K562 (cell line): ENCODE data around the gene RBPJL. TPM values are rescaled to one million over a fixed set of nuclear protein-coding genes. Genes with fewer than 3 reads are reported as not detected.
A peak's percentile ranks its signal among the peaks of the same experiment; 100 is the strongest.

Experiments used
- ATAC-seq: fragments of 200-7000 bp; cut with Tn5 transposase; 3 replicates; pipeline ENCODE4 v1.9.1; 2020; ENCODE audit warnings: moderate library complexity
- BruUV-seq: library from RNA; stranded (reverse); fragments of 400-500 nt; replicated peaks from 2 replicates; lab custom pipeline; 2021; lab: Mats Ljungman, UMichigan
- CTCF ChIA-PET: fragments of 300-600 bp; formaldehyde crosslinking; extraction: SDS; loops from one replicate; lab custom pipeline; 2021; ENCODE audit warnings: low intra/inter-chr PET ratio; lab: Yijun Ruan, JAX
- POLR2A ChIA-PET: fragments of 300-600, 350-650 bp; sonication (Branson Sonifier 250); formaldehyde crosslinking; extraction: SDS; loops from one replicate; lab custom pipeline; 2021; ENCODE audit warnings: antibody characterized with exemption, inconsistent platforms; lab: Yijun Ruan, JAX
- DNase-seq, 4 experiments: peaks; one replicate each; pipeline versions ENCODE4 v3.0.0 to v3.0.0-alpha.2; 2011 to 2018; ENCODE audit warnings: low spot score in 3 of 4, mixed read lengths in 3 of 4; ENCODE audit errors: extremely low read depth in 1 of 4
- FAIRE-seq: peaks from 2 replicates; lab custom pipeline; 2011; peaks lifted over from hg19 to GRCh38; lab: Jason Lieb, UNC
- H2AFZ ChIP-seq: 2 replicates; pipeline ENCODE4 v1.6.0; 2011; ENCODE audit warnings: low read depth, low read length, control low read depth, inconsistent platforms
- H3K27ac ChIP-seq: fragments of 200-600 bp; 3 replicates; pipeline ENCODE4 v1.8.0; 2011; ENCODE audit warnings: low read depth, mild to moderate bottlenecking, control low read depth, inconsistent platforms, low read length, moderate library complexity, mixed read lengths; ENCODE audit errors: extremely low read depth
- H3K27me3 ChIP-seq, 2 experiments: fragments of 300-600 bp in 1 of 2; 2 replicates in 1 of 2; 3 replicates in 1 of 2; pipeline versions ENCODE4 v1.6.0 to v1.8.0; 2011; ENCODE audit warnings: inconsistent platforms in 2 of 2, low read length in 2 of 2, mild to moderate bottlenecking in 1 of 2, mixed read lengths in 1 of 2, moderate library complexity in 1 of 2; ENCODE audit not compliant: control insufficient read depth in 2 of 2, insufficient read depth in 2 of 2
- H3K36me3 ChIP-seq: fragments of 300-600 bp; 3 replicates; pipeline ENCODE4 v1.8.0; 2011; ENCODE audit warnings: mild to moderate bottlenecking, low read length, inconsistent platforms; ENCODE audit not compliant: control insufficient read depth, insufficient read depth
- H3K4me1 ChIP-seq, 2 experiments: fragments of 200-600 bp in 1 of 2; replicated peaks in 1 of 2; 2 replicates in 1 of 2; 3 replicates in 1 of 2; pipeline versions ENCODE4 v1.5.1 to v1.8.0; 2011; ENCODE audit warnings: inconsistent platforms in 2 of 2, low read length in 2 of 2, mild to moderate bottlenecking in 1 of 2, mixed read lengths in 1 of 2, moderate library complexity in 1 of 2; ENCODE audit not compliant: control insufficient read depth in 2 of 2, insufficient read depth in 2 of 2
- H3K4me2 ChIP-seq: 2 replicates; pipeline ENCODE4 v1.6.1; 2011; ENCODE audit warnings: low read length, control low read depth, inconsistent platforms, mixed read lengths; ENCODE audit not compliant: insufficient read depth
- H3K4me3 ChIP-seq: fragments of 200-600 bp; sonication (generic), shearing (Covaris generic); 2 replicates; pipeline ENCODE4 v1.5.1; 2016; ENCODE audit warnings: control low read depth, inconsistent platforms
- H3K79me2 ChIP-seq: fragments of 200-600 bp; 3 replicates; pipeline ENCODE4 v1.8.0; 2011; ENCODE audit warnings: low read length, inconsistent platforms; ENCODE audit not compliant: control insufficient read depth, insufficient read depth
- H3K9ac ChIP-seq, 2 experiments: 2 replicates each; pipeline versions ENCODE4 v1.6.0 to v1.6.1; 2011; ENCODE audit warnings: low read depth in 2 of 2, low read length in 2 of 2, control low read depth in 1 of 2, inconsistent platforms in 1 of 2, mild to moderate bottlenecking in 1 of 2, mixed read lengths in 1 of 2; ENCODE audit not compliant: insufficient read depth in 1 of 2
- H3K9me1 ChIP-seq: one replicate; pipeline ENCODE4 v1.6.0; 2011; ENCODE audit warnings: inconsistent platforms, mild to moderate bottlenecking, low read length, moderate library complexity; ENCODE audit not compliant: control insufficient read depth, insufficient read depth
- H3K9me3 ChIP-seq: replicated peaks from 2 replicates; pipeline ENCODE4 v1.5.1; 2011; ENCODE audit warnings: low read depth, low read length, inconsistent platforms; ENCODE audit not compliant: control insufficient read depth, insufficient read depth
- H4K20me1 ChIP-seq: replicated peaks from 2 replicates; pipeline ENCODE4 v1.6.1; 2011; ENCODE audit warnings: low read length, inconsistent platforms, mixed read lengths; ENCODE audit not compliant: control insufficient read depth, insufficient read depth
- ASH1L ChIP-seq: fragments of 450-650 bp; IDR thresholded peaks from 2 replicates; pipeline ENCODE4 v1.6.1; 2018; ENCODE audit warnings: borderline replicate concordance, mild to moderate bottlenecking, low read depth; ENCODE audit not compliant: partially characterized antibody
- CREM ChIP-seq: IDR thresholded peaks from 2 replicates; pipeline ENCODE4 v1.6.1; 2014; ENCODE audit warnings: antibody characterized with exemption, low read depth
- JUND ChIP-seq, 2 experiments: IDR thresholded peaks; 2 replicates in 1 of 2; 3 replicates in 1 of 2; pipeline ENCODE4 v1.6.1; 2011; ENCODE audit warnings: borderline replicate concordance in 2 of 2, low read depth in 2 of 2, low read length in 2 of 2, improper control_type of control experiment in 1 of 2, missing biosample characterization in 1 of 2, missing genetic modification characterization in 1 of 2, missing genetic modification reagents in 1 of 2
- MAFK ChIP-seq: IDR thresholded peaks from 2 replicates; pipeline ENCODE4 v1.6.1; 2011; ENCODE audit warnings: low read length, improper control_type of control experiment
- MEIS2 ChIP-seq: fragments of 450-650 bp; IDR thresholded peaks from 2 replicates; pipeline ENCODE4 v1.6.1; 2014; ENCODE audit warnings: mild to moderate bottlenecking; ENCODE audit not compliant: partially characterized antibody
- PHF8 ChIP-seq: fragments of 200-600 bp; sonication (generic); IDR thresholded peaks from 2 replicates; pipeline ENCODE4 v1.6.1; 2012; ENCODE audit warnings: mixed run types, mild to moderate bottlenecking, inconsistent platforms, low read length, moderate library complexity, borderline replicate concordance
- PYGO2 ChIP-seq: fragments of 450-650 bp; IDR thresholded peaks from 2 replicates; pipeline ENCODE4 v1.6.1; 2016; ENCODE audit warnings: mild to moderate bottlenecking, missing genetic modification characterization, moderate library complexity, missing compliant biosample characterization
- YY1 ChIP-seq, 3 experiments: IDR thresholded peaks; 2 replicates each; pipeline ENCODE4 v1.6.1; 2011; ENCODE audit warnings: low read length in 2 of 3, mild to moderate bottlenecking in 2 of 3, moderate library complexity in 2 of 3, borderline replicate concordance in 1 of 3, control low read depth in 1 of 3, low read depth in 1 of 3; ENCODE audit not compliant: insufficient read depth in 3 of 3, insufficient replicate concordance in 2 of 3, control insufficient read depth in 1 of 3, insufficient read length in 1 of 3; ENCODE audit errors: extremely low read depth in 1 of 3
- ZBED1 ChIP-seq: IDR thresholded peaks from 2 replicates; pipeline ENCODE4 v1.6.1; 2014
- ZNF57 ChIP-seq: fragments of 450-650 bp; formaldehyde crosslinking; IDR thresholded peaks from 2 replicates; pipeline ENCODE4 v1.4.0; 2020; ENCODE audit warnings: mild to moderate bottlenecking, moderate library complexity
- WGBS: fragments of 100-300 bp; shearing (Covaris generic); methylation state at CpG from one replicate; pipeline ENCODE4 v1.1.6; 2016; ENCODE audit warnings: low coverage, mixed read lengths; ENCODE audit not compliant: insufficient coverage; ENCODE audit errors: missing lambda C conversion rate; 5-methylcytosine and 5-hydroxymethylcytosine counted together
- in situ Hi-C: fragments of 300-500 bp; cut with MboI; formaldehyde crosslinking; loops from 4 replicates; pipeline ENCODE4 v1.15.0; 2018; ENCODE audit warnings: inconsistent platforms, mixed read lengths
- intact Hi-C: fragments of 100-400 bp; cut with micrococcal nuclease; formaldehyde crosslinking; loops from 2 replicates; pipeline ENCODE4 v1.14.2; 2022
- polyA plus RNA-seq, 8 experiments: library from polyadenylated mRNA; depleted of rRNA in 4 of 8; stranded (reverse) in 5 of 8; unstranded in 3 of 8; fragments of >200 nt; fragmentation: Nextera tagmentation in 2 of 8; fragmentation: Illumina TruSeq in 1 of 8; extraction: Ambion mirVana in 2 of 8; extraction: Trizol in 1 of 8; gene quantifications; 2 replicates each; pipeline versions ENCODE4 v1.2.1 to v1.2.3, GENCODE V29; 2011 to 2014; ENCODE audit warnings: inconsistent platforms in 1 of 8, missing spikeins in 1 of 8
- total RNA-seq, 7 experiments: library from RNA; depleted of rRNA in 6 of 7; stranded (reverse); fragments of >200 nt in 6 of 7; fragmentation: Illumina TruSeq in 2 of 7; extraction: Trizol in 2 of 7; gene quantifications; 2 replicates each; pipeline versions ENCODE4 v1.2.1 to v1.2.3, GENCODE V29; 2011 to 2021; ENCODE audit warnings: low replicate concordance in 1 of 7
- TF ChIP-seq, protein P1 (sequence below): fragments of 450-650 bp; IDR thresholded peaks from 2 replicates; pipeline ENCODE4 v1.6.1; 2016
- TF ChIP-seq, protein P2 (sequence below): IDR thresholded peaks from 2 replicates; pipeline ENCODE4 v1.6.1; 2011; ENCODE audit warnings: borderline replicate concordance, low read depth, mild to moderate bottlenecking, moderate library complexity, low read length; ENCODE audit not compliant: insufficient read depth, poor library complexity, severe bottlenecking
- TF ChIP-seq, protein P3 (sequence below), 3 experiments: IDR thresholded peaks in 2 of 3; conservative IDR thresholded peaks in 1 of 3; 2 replicates each; pipeline ENCODE4 v1.5.1; 2011 to 2012; ENCODE audit warnings: low read length in 3 of 3, mild to moderate bottlenecking in 3 of 3, control low read depth in 2 of 3, improper control_type of control experiment in 1 of 3, inconsistent platforms in 1 of 3, low read depth in 1 of 3, mixed read lengths in 1 of 3, moderate library complexity in 1 of 3; ENCODE audit not compliant: insufficient read depth in 2 of 3
- TF ChIP-seq, protein P4 (sequence below): sonication (generic); formaldehyde crosslinking; IDR thresholded peaks from 2 replicates; pipeline ENCODE4 v1.8.0; 2022; ENCODE audit warnings: mild to moderate bottlenecking, low read depth, missing genetic modification reagents

RBPJL gene
- total and polyA plus RNA-seq, 9 of the 15 experiments (the other 6 are each of a cell fraction or from before 2014, with no cell fraction given) = not detected

DNA sequence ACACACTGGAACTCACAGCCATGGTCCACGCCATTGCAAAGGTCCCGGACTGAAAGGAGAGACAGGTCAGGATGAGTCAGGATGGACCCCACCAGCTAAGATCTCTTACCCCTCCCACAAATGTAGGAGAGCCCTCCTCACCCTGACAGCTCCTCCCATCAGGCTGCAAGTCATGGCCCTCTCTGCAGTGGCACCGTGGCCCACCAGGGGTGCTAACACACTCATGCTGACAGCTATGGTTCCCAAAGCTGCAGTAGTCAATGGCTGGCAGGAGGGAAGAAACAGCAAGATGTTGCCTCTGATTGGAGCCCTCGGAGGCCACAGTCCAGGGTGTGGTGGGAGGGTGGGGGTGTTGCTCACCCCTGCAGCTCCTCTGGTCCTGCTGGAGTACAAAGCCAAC lies 5.7 kb upstream of the RBPJL start:
- peak; percentile 99 for ATAC-seq
- in situ Hi-C loops = no loop called here
- POLR2A ChIA-PET = interaction anchor here (0.6 kb wide), 1 partner anchor 1141 kb away, joined by 4 read pairs; no protein-coding TSS in a partner anchor
- TF ChIP-seq ASH1L (no peak), CREM (peak; percentile 61), MEIS2 (peak; percentile 51), ZBED1 (no peak), PHF8 (no peak), ZNF57 (CRISPR knock-in tag) (no peak), MAFK (0 out of 2 replicates have a peak, but pooled peaks have one; percentile 19), PYGO2 (tag) (no peak), YY1 (IDR thresholded peaks at IDR 0.05; ENCODE audit: borderline replicate concordance in 1 of 3, control insufficient read depth in 1 of 3, extremely low read depth in 1 of 3, insufficient read depth in 3 of 3, insufficient read length in 1 of 3, insufficient replicate concordance in 2 of 3, low read depth in 1 of 3, low read length in 2 of 3) (peak in 1 of 3 experiments; percentile 57), JUND (IDR thresholded peaks at IDR 0.05; ENCODE audit: borderline replicate concordance, low read depth, low read length) (0 out of 2 replicates have a peak, but pooled peaks have one; percentile 14), JUND (tag; IDR thresholded peaks at IDR 0.05; ENCODE audit: borderline replicate concordance, low read depth, low read length) (no peak)
- TF ChIP-seq, protein P1, sequence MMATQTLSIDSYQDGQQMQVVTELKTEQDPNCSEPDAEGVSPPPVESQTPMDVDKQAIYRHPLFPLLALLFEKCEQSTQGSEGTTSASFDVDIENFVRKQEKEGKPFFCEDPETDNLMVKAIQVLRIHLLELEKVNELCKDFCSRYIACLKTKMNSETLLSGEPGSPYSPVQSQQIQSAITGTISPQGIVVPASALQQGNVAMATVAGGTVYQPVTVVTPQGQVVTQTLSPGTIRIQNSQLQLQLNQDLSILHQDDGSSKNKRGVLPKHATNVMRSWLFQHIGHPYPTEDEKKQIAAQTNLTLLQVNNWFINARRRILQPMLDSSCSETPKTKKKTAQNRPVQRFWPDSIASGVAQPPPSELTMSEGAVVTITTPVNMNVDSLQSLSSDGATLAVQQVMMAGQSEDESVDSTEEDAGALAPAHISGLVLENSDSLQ = peak; percentile 73
- TF ChIP-seq, protein P2, sequence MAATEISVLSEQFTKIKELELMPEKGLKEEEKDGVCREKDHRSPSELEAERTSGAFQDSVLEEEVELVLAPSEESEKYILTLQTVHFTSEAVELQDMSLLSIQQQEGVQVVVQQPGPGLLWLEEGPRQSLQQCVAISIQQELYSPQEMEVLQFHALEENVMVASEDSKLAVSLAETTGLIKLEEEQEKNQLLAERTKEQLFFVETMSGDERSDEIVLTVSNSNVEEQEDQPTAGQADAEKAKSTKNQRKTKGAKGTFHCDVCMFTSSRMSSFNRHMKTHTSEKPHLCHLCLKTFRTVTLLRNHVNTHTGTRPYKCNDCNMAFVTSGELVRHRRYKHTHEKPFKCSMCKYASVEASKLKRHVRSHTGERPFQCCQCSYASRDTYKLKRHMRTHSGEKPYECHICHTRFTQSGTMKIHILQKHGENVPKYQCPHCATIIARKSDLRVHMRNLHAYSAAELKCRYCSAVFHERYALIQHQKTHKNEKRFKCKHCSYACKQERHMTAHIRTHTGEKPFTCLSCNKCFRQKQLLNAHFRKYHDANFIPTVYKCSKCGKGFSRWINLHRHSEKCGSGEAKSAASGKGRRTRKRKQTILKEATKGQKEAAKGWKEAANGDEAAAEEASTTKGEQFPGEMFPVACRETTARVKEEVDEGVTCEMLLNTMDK = peak; percentile 13
- TF ChIP-seq, protein P3, sequence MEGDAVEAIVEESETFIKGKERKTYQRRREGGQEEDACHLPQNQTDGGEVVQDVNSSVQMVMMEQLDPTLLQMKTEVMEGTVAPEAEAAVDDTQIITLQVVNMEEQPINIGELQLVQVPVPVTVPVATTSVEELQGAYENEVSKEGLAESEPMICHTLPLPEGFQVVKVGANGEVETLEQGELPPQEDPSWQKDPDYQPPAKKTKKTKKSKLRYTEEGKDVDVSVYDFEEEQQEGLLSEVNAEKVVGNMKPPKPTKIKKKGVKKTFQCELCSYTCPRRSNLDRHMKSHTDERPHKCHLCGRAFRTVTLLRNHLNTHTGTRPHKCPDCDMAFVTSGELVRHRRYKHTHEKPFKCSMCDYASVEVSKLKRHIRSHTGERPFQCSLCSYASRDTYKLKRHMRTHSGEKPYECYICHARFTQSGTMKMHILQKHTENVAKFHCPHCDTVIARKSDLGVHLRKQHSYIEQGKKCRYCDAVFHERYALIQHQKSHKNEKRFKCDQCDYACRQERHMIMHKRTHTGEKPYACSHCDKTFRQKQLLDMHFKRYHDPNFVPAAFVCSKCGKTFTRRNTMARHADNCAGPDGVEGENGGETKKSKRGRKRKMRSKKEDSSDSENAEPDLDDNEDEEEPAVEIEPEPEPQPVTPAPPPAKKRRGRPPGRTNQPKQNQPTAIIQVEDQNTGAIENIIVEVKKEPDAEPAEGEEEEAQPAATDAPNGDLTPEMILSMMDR (IDR thresholded peaks at IDR 0.05 in 2 of 3, conservative IDR thresholded peaks at IDR 0.05 in 1 of 3; ENCODE audit: insufficient read depth in 2 of 3, low read depth in 1 of 3, low read length in 3 of 3) = peak; percentile 66 to 72 (median 70)
- TF ChIP-seq, protein P4, sequence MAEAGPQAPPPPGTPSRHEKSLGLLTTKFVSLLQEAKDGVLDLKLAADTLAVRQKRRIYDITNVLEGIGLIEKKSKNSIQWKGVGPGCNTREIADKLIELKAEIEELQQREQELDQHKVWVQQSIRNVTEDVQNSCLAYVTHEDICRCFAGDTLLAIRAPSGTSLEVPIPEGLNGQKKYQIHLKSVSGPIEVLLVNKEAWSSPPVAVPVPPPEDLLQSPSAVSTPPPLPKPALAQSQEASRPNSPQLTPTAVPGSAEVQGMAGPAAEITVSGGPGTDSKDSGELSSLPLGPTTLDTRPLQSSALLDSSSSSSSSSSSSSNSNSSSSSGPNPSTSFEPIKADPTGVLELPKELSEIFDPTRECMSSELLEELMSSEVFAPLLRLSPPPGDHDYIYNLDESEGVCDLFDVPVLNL (CRISPR knock-in tag) = no peak

More for the DNA sequence above, 5.7 kb upstream of the RBPJL start:
- no peak overlapping the region for H3K4me2 ChIP-seq
- no peaks in the 10 kb centered on the region for H3K9me3 ChIP-seq
- H3K27ac ChIP-seq = no peak overlapping the region
- peaks cover 0 to 13% of the 10 kb centered on the region in 2 experiments; a peak in 2 of 5 replicates for H3K4me1 ChIP-seq
- no peaks in the 10 kb centered on the region for H3K79me2 ChIP-seq
- DNase-seq (peak; percentile 66 to 73 (median 71)), FAIRE-seq (peak; percentile 94)
- H2AFZ ChIP-seq = no peak overlapping the region
- H3K36me3 ChIP-seq = no peaks in the 10 kb centered on the region
- H3K27me3 ChIP-seq = peaks cover 12 to 38% of the 10 kb centered on the region in 2 experiments; a peak in 4 of 5 replicates
- 9% methylated on average over 4 of the region's 4 CpGs for WGBS
- no peaks in the 10 kb centered on the region for H3K9me1 ChIP-seq
- CTCF ChIA-PET = no interaction called here
- H3K4me3 ChIP-seq = no peak overlapping the region
- intact Hi-C loops = no loop called here
- no peaks in the 10 kb centered on the region; the same call in 1 of the 2 replicates for H4K20me1 ChIP-seq
- H3K9ac ChIP-seq = no peak overlapping the region
- no TSS peak for BruUV-seq
